Body of pancreas (tissue), 4 donors: ENCODE data around the gene RNU7-1. TPM values are rescaled to one million over a fixed set of nuclear protein-coding genes. Genes with fewer than 3 reads are reported as not detected.

Experiments used
- ATAC-seq: fragments of 150-250 bp; one replicate; pipeline ENCODE4 v1.9.1; 2016
- DNase-seq, 4 donors: peaks; one replicate each; pipeline ENCODE4 v3.0.0-alpha.2; 2019
- H3K27ac ChIP-seq, 4 donors: fragments of 200-600 bp; sonication (generic); 1 replicate in 3 of 4; 2 replicates in 1 of 4; pipeline versions ENCODE4 v1.5.1 to v1.6.1; 2016 to 2019; ENCODE audit warnings: mild to moderate bottlenecking in 1 of 4, mixed read lengths in 1 of 4, moderate library complexity in 1 of 4
- H3K27me3 ChIP-seq, 2 donors: fragments of 200-600 bp; sonication (generic); one replicate each; pipeline ENCODE4 v1.6.0; 2016; ENCODE audit warnings: mild to moderate bottlenecking in 1 of 2
- H3K36me3 ChIP-seq, 2 donors: fragments of 200-600 bp; sonication (generic); replicated peaks in 1 of 2; 2 replicates each; pipeline ENCODE4 v1.5.1; 2016; ENCODE audit warnings: low read depth in 2 of 2; ENCODE audit not compliant: insufficient read depth in 1 of 2
- H3K4me1 ChIP-seq: fragments of 200-600 bp; sonication (generic); one replicate; pipeline ENCODE4 v1.6.0; 2016
- H3K4me3 ChIP-seq, 2 donors: fragments of 200-600 bp; sonication (generic); 1 replicate in 1 of 2; 2 replicates in 1 of 2; pipeline ENCODE4 v1.5.1; 2016 to 2019
- H3K9me3 ChIP-seq, 3 donors: fragments of 200-600 bp; sonication (generic); 1 replicate in 2 of 3; 2 replicates in 1 of 3; pipeline ENCODE4 v1.5.1; 2016
- CTCF ChIP-seq, 7 experiments: fragments of 450-650 bp in 4 of 7; fragments of 200-600 bp in 3 of 7; sonication (generic) in 3 of 7; IDR thresholded peaks; one replicate each; pipeline ENCODE4 v1.5.1; 2016 to 2019; ENCODE audit warnings: antibody characterized with exemption in 7 of 7
- POLR2A ChIP-seq, 3 donors: fragments of 450-650 bp; IDR thresholded peaks; one replicate each; pipeline ENCODE4 v1.6.1; 2016; ENCODE audit warnings: antibody characterized with exemption in 3 of 3, mild to moderate bottlenecking in 2 of 3
- WGBS, 2 donors: methylation state at CpG; one replicate each; pipeline ENCODE4 v1.1.5; 2017; 5-methylcytosine and 5-hydroxymethylcytosine counted together
- intact Hi-C: fragments of 100-400 bp; cut with DNase I; formaldehyde crosslinking; loops from one replicate; pipeline ENCODE4 v1.15.1; 2023
- total RNA-seq, 2 donors: library from RNA; depleted of rRNA; stranded (reverse); fragments of >200 nt; gene quantifications; one replicate each; pipeline ENCODE4 v1.1.0, GENCODE V29; 2016

Gene RNU7-1
- total RNA-seq, 2 donors from 2014 or later, result not detected

- WGBS, 2 donors, result 13 to 20% methylated on average over 27 to 32 of the region's 32 CpGs
- Histone ChIP-seq H3K36me3 (peaks cover 0 to 2% of the 10 kb centered on the region in 2 donors), H3K27ac (peak overlapping the region; percentile 99 to 100 (median 99)), H3K4me1 (peaks cover 67% of the 10 kb centered on the region), H3K27me3 (no peaks in the 10 kb centered on the region), H3K9me3 (no peaks in the 10 kb centered on the region), H3K4me3 (peak overlapping the region; percentile 50 to 92)
- DNase-seq (peak; percentile 96 to 97 (median 96)), ATAC-seq (peak; percentile 80)
- TF ChIP-seq CTCF (IDR thresholded peaks at IDR 0.05) (peak in 4 of 7 experiments; percentile 53 to 76 (median 60)), POLR2A (IDR thresholded peaks at IDR 0.05) (peak; percentile 98 to 100 (median 99))
- intact Hi-C loops, result no loop called here
These were observed 19.6 kb downstream of the RNU7-1 start for GRCh38 chr12:6963016-6963731.

GRCh38 chr12:6963791-6964413, 20.3 kb downstream of the RNU7-1 start:
- DNase-seq, result peak; percentile 60 to 73 (median 66)
- H3K27ac ChIP-seq, result peak overlapping the region; percentile 99 to 100 (median 99)
- no peaks in the 10 kb centered on the region for H3K9me3 ChIP-seq
- peak overlapping the region; percentile 50 to 92 for H3K4me3 ChIP-seq
- peaks cover 0 to 2% of the 10 kb centered on the region in 2 donors for H3K36me3 ChIP-seq
- TF ChIP-seq POLR2A (IDR thresholded peaks at IDR 0.05) (no peak), CTCF (IDR thresholded peaks at IDR 0.05) (no peak)
- H3K4me1 ChIP-seq, result peaks cover 74% of the 10 kb centered on the region
- WGBS, 2 donors, result 9 to 17% methylated on average over 12 to 17 of the region's 17 CpGs
- intact Hi-C loops, result no loop called here
- no peaks in the 10 kb centered on the region for H3K27me3 ChIP-seq
- no peak for ATAC-seq

GRCh38 chr12:6964605-6965025, 21.0 kb downstream of the RNU7-1 start:
- intact Hi-C loops, result no loop called here
- peak overlapping the region; percentile 50 to 92 for H3K4me3 ChIP-seq
- no peak for ATAC-seq
- H3K27me3 ChIP-seq, result no peaks in the 10 kb centered on the region
- DNase-seq, result no peak
- TF ChIP-seq CTCF (IDR thresholded peaks at IDR 0.05) (no peak), POLR2A (IDR thresholded peaks at IDR 0.05) (no peak)
- peaks cover 81% of the 10 kb centered on the region for H3K4me1 ChIP-seq
- H3K9me3 ChIP-seq, result no peaks in the 10 kb centered on the region
- WGBS, 2 donors, result 25 to 45% methylated on average over 3 to 8 of the region's 8 CpGs
- H3K36me3 ChIP-seq, result peaks cover 0 to 2% of the 10 kb centered on the region in 2 donors
- peak overlapping the region; percentile 99 to 100 (median 99) for H3K27ac ChIP-seq

- Histone ChIP-seq H3K36me3 (peaks cover 0 to 2% of the 10 kb centered on the region in 2 donors), H3K27me3 (no peaks in the 10 kb centered on the region), H3K4me3 (peak overlapping the region in 1 of 2 donors; percentile 92), H3K27ac (peak overlapping the region; percentile 99 to 100 (median 99)), H3K9me3 (no peaks in the 10 kb centered on the region), H3K4me1 (peaks cover 86% of the 10 kb centered on the region)
- WGBS, 2 donors, result 6 to 15% methylated on average over 4 to 12 of the region's 12 CpGs
- ATAC-seq (peak; percentile 57), DNase-seq (peak; percentile 92 to 96 (median 94))
- intact Hi-C loops, result no loop called here
- TF ChIP-seq CTCF (IDR thresholded peaks at IDR 0.05) (peak; percentile 85 to 99 (median 95)), POLR2A (IDR thresholded peaks at IDR 0.05) (peak; percentile 24 to 49 (median 46))
These were observed 21.5 kb downstream of the RNU7-1 start for GRCh38 chr12:6965026-6965661.
